ENCODE data around the gene DRAXIN.

- TF ChIP-seq CTCF (IDR thresholded peaks at IDR 0.05 in 4 of 5, conservative IDR thresholded peaks at IDR 0.05 in 1 of 5) (no peak), POLR2A (IDR thresholded peaks at IDR 0.05) (no peak)
These were observed 14.1 kb downstream of the DRAXIN start for GRCh38 chr1:11705596-11705995.
